GM21381 (cell line): Measurements from ENCODE around the gene PLEK.
A peak's percentile ranks its signal among the peaks of the same experiment; 100 is the strongest.
"Not testable (repeated sequence)": the region's sequence is repeated elsewhere in the genome, so short reads cannot be mapped to it uniquely, and the experiment has no call there.

ENCODE experiments used
- ATAC-seq: cut with Tn5 transposase; IDR thresholded peaks from one replicate; pipeline ENCODE4 v1.9.1; 2021; ENCODE audit warnings: mild to moderate bottlenecking, moderate library complexity; ENCODE audit not compliant: unreplicated experiment

Gene PLEK

DNA sequence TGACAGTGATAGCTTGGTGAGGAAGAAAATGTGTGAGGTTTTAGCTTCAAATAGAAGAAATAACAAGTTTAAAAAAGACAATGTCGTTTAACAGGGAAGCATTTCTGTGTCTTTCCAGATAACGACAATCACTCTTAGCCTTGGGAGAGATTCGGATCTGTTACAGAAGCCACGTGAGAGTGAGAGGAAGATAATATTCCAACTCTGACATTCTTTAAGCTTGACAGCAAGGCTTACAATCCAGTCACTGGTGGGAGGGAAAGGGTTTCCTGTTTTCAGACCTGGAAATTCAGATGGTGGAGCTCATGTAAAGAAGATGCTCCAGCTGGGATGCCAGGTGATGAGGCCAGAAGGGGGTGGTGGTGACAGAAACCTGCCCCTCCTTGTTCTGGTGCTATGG lies 71.2 kb downstream of the PLEK start:
- ATAC-seq: no peak

DNA sequence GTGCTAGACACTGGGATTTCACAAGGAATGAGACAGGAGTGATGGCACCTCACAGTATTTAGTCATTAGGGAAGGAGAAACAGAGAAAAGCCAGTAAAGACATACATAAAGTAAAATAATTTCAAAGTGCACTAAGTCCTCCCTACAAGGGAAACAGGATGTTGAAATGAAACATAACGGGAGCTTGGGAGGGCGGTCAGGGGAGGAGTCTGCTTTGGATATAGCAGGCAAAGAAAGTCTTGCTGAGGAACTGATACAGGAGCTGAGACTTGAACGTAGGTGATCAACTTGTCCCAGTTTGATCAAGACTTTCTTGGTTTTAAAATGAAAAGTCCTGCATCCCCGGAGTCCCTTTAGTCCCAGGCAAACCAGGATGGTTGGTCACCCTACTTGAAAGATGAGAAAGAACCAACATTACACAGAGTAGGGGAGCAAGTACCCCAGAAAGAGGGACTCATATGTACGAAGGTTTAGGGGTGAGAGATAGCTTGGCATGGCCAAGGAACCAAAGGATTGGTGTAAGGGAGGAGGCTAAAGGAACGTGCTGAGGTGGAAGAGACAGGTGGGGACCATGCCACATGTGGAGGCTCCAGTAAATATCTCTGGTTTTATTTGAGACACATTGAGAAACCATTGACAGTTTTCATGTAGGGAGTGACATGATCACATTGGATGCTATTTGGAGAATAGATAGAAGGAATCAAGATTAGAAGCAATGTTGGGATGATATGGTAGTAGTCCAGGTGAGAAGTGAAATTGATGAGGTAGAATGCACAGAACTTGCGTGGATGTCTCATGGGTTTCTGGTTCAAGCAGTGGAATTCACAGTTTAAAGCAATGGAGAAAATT lies 73.6 kb downstream of the PLEK start:
- ATAC-seq: no peak

DNA sequence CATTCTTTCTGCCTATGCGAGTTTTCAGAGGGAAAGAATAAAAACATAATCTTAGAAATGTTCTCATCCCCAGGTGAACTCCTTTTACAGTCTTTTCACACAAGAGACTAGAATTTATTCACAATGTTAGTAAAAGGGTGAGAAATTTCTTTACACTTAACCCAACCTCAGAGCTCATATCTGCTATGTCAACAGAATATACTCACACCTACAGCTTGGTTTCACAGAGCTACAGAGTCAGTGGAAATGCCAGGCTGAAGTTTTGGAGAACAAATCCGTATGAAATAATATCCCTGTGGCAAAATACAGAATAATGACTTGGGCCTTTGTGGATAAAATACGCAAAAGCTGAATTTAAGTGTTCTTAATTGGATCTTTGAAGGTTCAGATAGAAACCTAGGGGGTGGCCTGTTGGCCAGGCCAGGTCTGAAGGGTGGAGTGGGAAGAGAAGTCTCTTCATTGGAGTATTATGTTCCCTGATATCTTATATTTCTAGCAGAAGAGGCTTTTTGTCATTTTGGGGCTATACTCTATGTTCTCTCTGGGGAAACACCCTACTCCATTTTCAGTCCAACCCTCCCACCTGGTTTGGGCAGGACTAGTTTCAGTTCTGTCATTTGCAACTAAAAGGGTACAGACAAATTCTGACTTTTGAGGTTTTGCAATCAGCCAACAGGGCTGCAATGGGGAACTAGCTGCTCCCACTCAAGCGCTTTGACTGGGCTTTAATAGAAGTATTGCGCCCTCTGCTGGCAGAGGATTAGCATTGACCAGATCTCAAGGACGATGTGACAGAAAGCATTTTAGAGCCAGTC lies 76.3 kb downstream of the PLEK start:
- ATAC-seq: peak; percentile 97

DNA sequence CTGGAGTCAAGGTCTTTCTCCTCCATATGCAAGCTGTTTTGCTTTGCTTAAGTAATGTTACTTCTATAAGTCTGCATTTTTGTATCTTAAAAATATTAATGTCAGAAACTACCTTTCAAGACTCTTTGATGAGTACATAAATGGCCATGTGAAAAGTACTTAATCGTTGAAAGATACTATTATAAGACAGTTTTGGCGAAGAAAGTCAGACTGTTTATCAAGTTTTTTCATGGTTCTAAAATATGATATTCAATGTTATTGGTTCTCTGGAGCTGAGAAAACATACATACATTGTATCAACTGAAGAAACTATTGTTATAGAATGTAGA lies 76.9 kb downstream of the PLEK start:
- ATAC-seq: no peak

DNA sequence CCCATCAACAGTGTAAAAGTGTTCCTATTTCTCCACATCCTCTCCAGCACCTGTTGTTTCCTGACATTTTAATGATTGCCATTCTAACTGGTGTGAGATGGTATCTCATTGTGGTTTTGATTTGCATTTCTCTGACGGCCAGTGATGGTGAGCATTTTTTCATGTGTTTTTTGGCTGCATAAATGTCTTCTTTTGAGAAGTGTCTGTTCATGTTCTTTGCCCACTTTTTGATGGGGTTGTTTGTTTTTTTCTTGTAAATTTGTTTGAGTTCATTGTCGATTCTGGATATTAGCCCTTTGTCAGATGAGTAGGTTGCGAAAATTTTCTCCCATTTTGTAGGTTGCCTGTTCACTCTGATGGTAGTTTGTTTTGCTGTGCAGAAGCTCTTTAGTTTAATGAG lies 81.3 kb downstream of the PLEK start:
- not testable (repeated sequence) for ATAC-seq
